CD1c-positive myeloid dendritic cell (primary cell): ENCODE results near the gene PRODH2.

ENCODE experiments used
- DNase-seq: peaks from one replicate; pipeline ENCODE4 v3.0.0-alpha.2; 2016; ENCODE audit errors: extremely low spot score

The PRODH2 gene

DNA sequence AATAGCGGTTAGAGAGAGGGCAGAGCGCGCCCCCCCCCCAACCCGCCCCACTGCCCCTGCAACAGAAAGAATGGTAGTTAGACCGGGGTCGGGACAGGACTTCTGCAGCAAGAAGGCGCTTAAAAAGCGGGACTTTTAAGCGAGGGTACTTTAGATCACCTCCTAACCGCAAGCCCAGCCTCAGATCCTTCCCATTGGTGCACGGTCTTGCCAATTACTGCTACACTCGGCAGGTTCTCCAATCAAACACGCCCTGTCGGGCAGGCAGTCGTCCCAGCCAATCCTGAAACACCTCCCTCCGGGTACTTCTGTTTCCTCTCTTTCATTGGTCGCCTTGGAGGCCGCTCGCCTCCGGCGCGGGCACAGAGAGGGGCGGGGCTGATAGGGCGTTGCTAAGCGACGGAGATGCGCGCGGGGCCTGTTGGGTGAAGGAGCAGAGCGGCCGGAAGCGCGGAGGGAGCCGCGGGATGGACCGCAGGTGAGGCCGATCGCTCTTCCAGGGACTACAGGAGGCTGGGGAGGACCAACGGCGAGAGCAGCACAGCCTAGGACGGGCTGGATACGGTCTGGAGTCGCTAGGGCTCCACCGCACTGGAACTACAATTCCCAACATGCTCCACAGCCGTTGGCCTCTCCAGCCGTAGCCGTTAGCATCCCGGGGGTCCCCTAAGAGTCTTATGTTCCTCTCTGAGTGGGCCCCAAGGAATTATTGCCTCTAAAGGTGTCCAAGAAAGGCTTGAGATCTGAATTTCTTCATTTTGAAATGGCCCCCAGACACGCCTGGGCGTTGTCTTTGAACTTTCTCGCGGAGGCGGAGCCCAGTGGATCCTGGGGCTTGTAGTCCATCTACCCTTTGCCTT, 54.7 kb downstream of the PRODH2 start, which contains the start of gene PROSER3:
Gene PROSER3 (plus strand): TSS at position 428 of the 860 bp plus-strand sequence. CDS start 40 bp downstream, at position 468.
- DNase-seq = peak; percentile 99

DNA sequence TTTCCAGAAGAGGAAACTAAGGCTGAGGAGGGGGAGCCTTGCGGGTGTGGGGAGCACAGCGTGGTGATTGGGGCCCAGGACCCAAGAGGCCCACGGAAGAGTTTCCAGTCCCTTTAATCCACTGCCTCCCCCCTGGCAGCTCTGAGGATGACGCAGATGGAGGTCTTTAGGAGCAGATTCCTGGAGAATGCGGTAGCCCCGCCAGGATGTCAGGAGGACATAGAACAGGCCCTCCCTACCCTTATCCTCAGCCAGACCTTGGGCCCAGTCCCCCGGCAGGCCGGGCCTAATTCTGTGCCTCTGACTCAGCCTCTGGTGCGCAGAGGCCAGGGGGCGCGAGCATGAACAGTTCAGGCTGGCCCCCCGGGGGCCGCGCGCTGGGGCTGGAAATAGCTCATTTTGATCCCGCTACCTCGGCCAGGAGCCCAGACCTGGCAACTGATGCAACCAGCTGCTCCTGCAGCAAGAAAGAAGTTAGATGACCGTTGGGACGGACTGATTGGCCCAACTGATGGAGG, 55.4 kb downstream of the PRODH2 start:
- DNase-seq = no peak

DNA sequence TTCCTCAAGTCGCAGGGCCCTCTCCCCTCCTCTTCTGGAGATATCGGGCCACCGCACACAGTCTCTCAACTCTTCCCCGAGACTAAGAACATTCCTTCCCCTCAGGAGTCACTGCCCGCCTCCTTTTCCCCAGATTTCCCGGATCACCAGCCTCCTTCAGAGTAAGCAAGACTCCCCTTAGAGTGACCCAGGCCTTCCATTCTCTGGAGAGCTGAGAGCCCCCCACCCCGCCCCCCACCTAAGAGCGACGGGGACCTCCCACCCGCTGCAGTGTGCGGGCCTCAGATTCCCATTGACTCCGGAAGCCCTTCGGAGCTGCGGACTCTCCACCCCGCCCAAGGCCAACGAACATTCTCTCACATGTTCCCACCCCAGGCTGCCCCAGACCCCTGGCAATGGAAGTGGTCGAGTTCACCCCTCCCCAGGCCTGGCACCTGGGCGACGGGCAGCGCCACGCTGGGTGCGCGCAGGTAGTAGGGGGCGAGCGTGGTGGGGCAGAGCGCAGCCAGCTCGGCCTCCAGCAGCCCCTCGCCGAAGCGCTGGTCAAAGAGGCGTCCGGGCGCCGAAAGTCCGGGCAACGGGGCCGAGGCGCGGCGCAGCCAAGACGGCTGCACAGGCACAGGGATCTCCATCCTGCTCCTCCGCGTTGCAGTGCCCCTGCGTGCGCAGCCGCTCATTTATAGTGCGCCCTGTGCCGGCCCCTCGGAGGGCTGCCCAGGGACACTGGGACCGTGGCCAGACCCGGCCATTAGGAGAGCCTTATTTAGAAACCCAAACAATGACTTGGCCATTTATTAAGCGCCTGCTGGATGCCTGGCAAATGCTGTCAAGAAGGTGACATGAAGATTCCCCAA, 56.0 kb downstream of the PRODH2 start, which contains the start of gene HSPB6:
Gene HSPB6 (minus strand): TSS at position 653 of the 854 bp plus-strand sequence. CDS start 21 bp downstream, at position 632.
- DNase-seq = no peak

- DNase-seq = peak; percentile 64
Measured at GRCh38 chr19:35755550-35756376, 56.9 kb downstream of the PRODH2 start.

DNA sequence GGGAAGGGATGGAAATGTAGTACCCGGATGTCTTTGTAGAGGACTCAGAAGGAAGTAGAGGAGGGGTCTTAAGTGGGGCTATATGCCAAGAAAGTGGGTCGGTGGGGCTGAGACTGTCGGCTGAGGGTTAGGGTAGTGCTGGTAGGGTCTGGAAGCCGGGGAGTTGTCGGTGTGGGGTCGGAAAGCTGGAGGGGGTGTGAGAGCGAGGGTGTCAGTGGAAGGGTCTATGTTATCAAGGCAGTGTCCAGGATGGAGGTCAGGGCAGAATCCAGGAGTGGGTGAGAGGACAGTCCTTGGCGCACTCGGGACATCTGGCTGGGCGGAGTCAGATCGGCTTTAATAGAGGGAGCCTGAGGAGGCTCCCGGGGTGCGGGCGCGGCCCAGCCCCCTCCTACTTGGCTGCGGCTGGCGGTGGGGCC, 57.5 kb downstream of the PRODH2 start:
- DNase-seq = no peak

- no peak for DNase-seq
Measured at GRCh38 chr19:35754370-35755130, 58.1 kb downstream of the PRODH2 start.

DNA sequence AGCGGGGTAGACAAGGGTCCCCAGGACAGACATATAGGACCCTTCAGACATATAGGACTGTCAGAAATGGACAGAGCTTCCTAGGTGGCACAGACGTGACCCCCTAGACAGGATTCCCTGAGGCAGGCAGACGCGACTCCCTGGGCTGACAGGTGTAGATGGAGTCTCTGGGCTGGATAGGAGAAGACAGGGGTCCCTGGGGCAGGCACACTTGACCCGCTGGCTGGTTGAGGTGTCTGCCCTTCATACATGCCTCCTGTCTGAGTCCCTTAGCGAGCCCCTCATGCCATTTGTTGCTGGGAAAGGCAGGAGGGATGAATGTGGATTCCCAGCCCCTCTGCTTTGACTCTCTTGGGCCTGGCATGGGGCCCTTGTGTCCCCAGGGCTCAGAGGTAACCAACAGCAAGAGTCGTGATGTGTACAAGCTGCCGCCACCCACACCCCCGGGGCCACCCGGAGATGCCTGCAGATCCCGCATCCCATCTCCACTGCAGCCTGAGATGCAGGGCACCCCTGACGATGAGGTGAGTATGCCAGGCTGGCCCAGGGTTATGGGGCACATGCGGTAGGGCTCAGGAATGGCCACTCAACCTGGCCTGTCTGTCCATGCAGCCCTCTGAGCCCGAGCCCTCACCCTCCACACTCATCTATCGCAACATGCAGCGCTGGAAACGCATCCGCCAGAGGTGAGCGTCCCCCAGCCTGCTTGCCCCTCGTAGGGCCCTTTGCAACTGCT, 58.8 kb downstream of the PRODH2 start:
- DNase-seq = no peak

DNA sequence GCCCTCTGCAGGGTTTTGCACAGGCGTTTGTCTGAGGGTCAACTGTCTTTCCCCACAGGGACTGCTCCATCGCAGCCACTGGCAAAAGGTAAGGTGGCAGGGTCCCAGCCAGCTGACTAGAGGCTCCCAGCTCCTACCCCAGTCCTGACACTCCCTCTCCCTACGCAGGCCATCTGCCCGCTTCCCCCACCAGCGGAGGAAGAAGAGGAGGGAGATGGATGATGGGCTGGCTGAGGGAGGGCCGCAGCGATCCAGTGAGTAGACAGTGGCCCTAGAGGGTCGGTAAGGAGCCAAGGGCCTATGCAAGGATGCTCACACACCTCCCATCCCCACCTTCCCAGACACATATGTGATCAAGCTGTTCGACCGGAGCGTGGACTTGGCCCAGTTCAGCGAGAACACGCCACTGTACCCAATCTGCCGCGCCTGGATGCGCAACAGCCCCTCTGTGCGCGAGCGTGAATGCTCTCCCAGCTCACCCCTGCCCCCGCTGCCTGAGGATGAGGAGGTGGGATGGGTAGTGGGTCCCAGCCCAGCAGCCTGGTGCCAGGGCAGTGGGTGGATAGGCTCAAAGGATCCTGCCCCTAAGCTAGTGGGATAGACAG, 59.8 kb downstream of the PRODH2 start:
- no peak for DNase-seq

GRCh38 chr19:35751839-35752745, 60.6 kb downstream of the PRODH2 start:
- DNase-seq = peak; percentile 14

DNA sequence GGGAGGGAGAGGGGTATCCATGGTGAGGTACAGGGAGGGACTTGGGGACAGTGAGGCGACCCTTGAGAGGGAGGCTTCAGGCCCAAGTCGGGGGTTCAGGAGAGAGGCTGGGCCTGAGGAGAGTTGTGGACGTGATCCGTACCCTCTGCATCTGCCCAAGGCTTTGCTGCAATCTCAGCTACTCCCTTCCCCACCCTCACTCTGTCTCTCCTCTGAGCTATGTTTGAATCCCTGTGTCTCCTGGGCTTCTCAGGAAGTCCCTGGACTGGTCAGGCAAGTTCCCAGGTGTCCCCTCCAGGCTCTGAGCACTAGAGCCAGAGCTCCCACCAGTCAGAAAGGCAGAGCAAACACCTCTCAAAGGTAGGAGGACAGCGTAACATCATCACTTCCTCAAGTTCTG, 62.5 kb downstream of the PRODH2 start:
- no peak for DNase-seq
